Spleen (tissue), 13 donors: ENCODE results near the gene MYO6. TPM values are rescaled to one million over a fixed set of nuclear protein-coding genes. Genes with fewer than 3 reads are reported as not detected.
"Not testable (repeated sequence)": the region's sequence is repeated elsewhere in the genome, so short reads cannot be mapped to it uniquely, and the experiment has no call there.

Source experiments
- DNase-seq: peaks from one replicate; pipeline ENCODE4 v3.0.0-alpha.2; 2020
- H3K27ac ChIP-seq, 8 donors: fragments of 200-600 bp; sonication (generic) in 7 of 8; 1 replicate in 4 of 8; 2 replicates in 4 of 8; pipeline versions ENCODE4 v1.5.0 to v1.8.0; 2016 to 2021; ENCODE audit warnings: inconsistent platforms in 4 of 8, mild to moderate bottlenecking in 4 of 8, moderate library complexity in 1 of 8
- H3K27me3 ChIP-seq, 7 donors: fragments of 200-600 bp; sonication (generic) in 6 of 7; replicated peaks in 1 of 7; 1 replicate in 4 of 7; 2 replicates in 3 of 7; pipeline versions ENCODE4 v1.5.0 to v1.8.0; 2016 to 2021; ENCODE audit warnings: inconsistent platforms in 3 of 7, mild to moderate bottlenecking in 1 of 7
- H3K36me3 ChIP-seq, 6 donors: fragments of 200-600 bp; sonication (generic) in 5 of 6; 1 replicate in 4 of 6; 2 replicates in 2 of 6; pipeline versions ENCODE4 v1.5.0 to v1.8.0; 2016 to 2021; ENCODE audit warnings: inconsistent platforms in 2 of 6
- H3K4me1 ChIP-seq, 6 donors: fragments of 200-600 bp; sonication (generic) in 5 of 6; 1 replicate in 3 of 6; 2 replicates in 3 of 6; pipeline versions ENCODE4 v1.5.0 to v1.8.0; 2016 to 2021; ENCODE audit warnings: inconsistent platforms in 3 of 6
- H3K4me3 ChIP-seq, 8 donors: fragments of 200-600 bp; sonication (generic) in 7 of 8; 1 replicate in 4 of 8; 2 replicates in 4 of 8; pipeline versions ENCODE4 v1.5.0 to v1.8.0; 2016 to 2021; ENCODE audit warnings: inconsistent platforms in 4 of 8, mild to moderate bottlenecking in 4 of 8, moderate library complexity in 2 of 8
- H3K9me3 ChIP-seq, 8 donors: fragments of 200-600 bp; sonication (generic) in 7 of 8; 1 replicate in 4 of 8; 2 replicates in 4 of 8; pipeline versions ENCODE4 v1.5.0 to v1.8.0; 2016 to 2021; ENCODE audit warnings: inconsistent platforms in 4 of 8
- POLR2A ChIP-seq, 3 donors: fragments of 450-650 bp; IDR thresholded peaks; one replicate each; pipeline ENCODE4 v1.5.1; 2017; ENCODE audit warnings: antibody characterized with exemption in 3 of 3, mild to moderate bottlenecking in 1 of 3
- POLR2AphosphoS5 ChIP-seq, 3 donors: sonication (generic); formaldehyde crosslinking; IDR thresholded peaks; one replicate each; pipeline ENCODE4 v1.5.1; 2017; ENCODE audit warnings: antibody characterized with exemption in 3 of 3
- WGBS, 5 donors: extraction: QIAGEN DNeasy Blood & Tissue Kit in 3 of 5; methylation state at CpG; one replicate each; pipeline versions ENCODE4 v1.1.5 to v1.1.7; 2013 to 2018; 5-methylcytosine and 5-hydroxymethylcytosine counted together
- intact Hi-C: fragments of 100-400 bp; cut with DNase I; formaldehyde crosslinking; loops from one replicate; pipeline ENCODE4 v1.15.0; 2023; ENCODE audit warnings: low total_unique reads
- long read RNA-seq, 2 donors: transcript quantifications; one replicate each; lab custom pipeline, GENCODE V29; 2026
- polyA plus RNA-seq, 3 donors: library from polyadenylated mRNA; stranded (reverse); fragments of 200-250 nt; gene quantifications; one replicate each; pipeline ENCODE4 v1.2.1, GENCODE V29; 2013
- total RNA-seq, 7 donors: library from RNA; depleted of rRNA in 3 of 7; stranded (reverse); fragments of >200 nt in 3 of 7; fragmentation: NEBNext Ultra II Directional in 4 of 7; extraction: Animal tissue kit (Norgen Biotek cat#: 25700) in 4 of 7; gene quantifications; one replicate each; pipeline versions ENCODE4 v1.1.0 to v1.2.1, GENCODE V29; 2016 to 2021
- TF ChIP-seq, protein P1 (sequence below), 11 experiments: fragments of 200-600 bp in 7 of 11; fragments of 450-650 bp in 4 of 11; sonication (generic) in 4 of 11; IDR thresholded peaks in 8 of 11; conservative IDR thresholded peaks in 3 of 11; 1 replicate in 7 of 11; 2 replicates in 4 of 11; pipeline versions ENCODE4 v1.4.0 to v1.8.0; 2016 to 2021; ENCODE audit warnings: antibody characterized with exemption in 11 of 11, inconsistent platforms in 4 of 11, mild to moderate bottlenecking in 1 of 11
- donor health status: healthy with polysubstance abuse.
- donor health status: DM: no; HTN: no; CAD: no; lungs with moderate emphysema.
- donor health status: DM: no; HTN: no; CAD: no.
- donor health status: Bipolar disorder and iron deficiency.
- donor health status: healthy.
- donor health status: DM: no; HTN: no; CAD: no.
- donor health status: DM: yes; HTN: yes; CAD: no.

The MYO6 gene
- total RNA-seq = 10 to 100 TPM; 15.3 to 29.1 (median 21.6) TPM
- 1 to 10 TPM; 4.2 to 6.5 (median 6.0) TPM for polyA plus RNA-seq
- long read RNA-seq, donor 1 = 0 reads
- long read RNA-seq, donor 2, partial matches to known transcripts = 9 of 9 reads
- long read RNA-seq, donor 2, other reads (novel, unspliced or antisense) = 0 of 9 reads

- peak in 1 of 3 donors; percentile 60 for TF ChIP-seq POLR2A (IDR thresholded peaks at IDR 0.05)
- TF ChIP-seq POLR2AphosphoS5 (IDR thresholded peaks at IDR 0.05) = peak; percentile 80 to 91 (median 90)
- TF ChIP-seq, protein P1, sequence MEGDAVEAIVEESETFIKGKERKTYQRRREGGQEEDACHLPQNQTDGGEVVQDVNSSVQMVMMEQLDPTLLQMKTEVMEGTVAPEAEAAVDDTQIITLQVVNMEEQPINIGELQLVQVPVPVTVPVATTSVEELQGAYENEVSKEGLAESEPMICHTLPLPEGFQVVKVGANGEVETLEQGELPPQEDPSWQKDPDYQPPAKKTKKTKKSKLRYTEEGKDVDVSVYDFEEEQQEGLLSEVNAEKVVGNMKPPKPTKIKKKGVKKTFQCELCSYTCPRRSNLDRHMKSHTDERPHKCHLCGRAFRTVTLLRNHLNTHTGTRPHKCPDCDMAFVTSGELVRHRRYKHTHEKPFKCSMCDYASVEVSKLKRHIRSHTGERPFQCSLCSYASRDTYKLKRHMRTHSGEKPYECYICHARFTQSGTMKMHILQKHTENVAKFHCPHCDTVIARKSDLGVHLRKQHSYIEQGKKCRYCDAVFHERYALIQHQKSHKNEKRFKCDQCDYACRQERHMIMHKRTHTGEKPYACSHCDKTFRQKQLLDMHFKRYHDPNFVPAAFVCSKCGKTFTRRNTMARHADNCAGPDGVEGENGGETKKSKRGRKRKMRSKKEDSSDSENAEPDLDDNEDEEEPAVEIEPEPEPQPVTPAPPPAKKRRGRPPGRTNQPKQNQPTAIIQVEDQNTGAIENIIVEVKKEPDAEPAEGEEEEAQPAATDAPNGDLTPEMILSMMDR (IDR thresholded peaks at IDR 0.05 in 8 of 11, conservative IDR thresholded peaks at IDR 0.05 in 3 of 11) = no peak
- Histone ChIP-seq H3K4me3 (peak within 1 kb of the TSS; percentile 70 to 91 (median 79)), H3K9me3 (no peaks in the 10 kb centered on the region), H3K27me3 (peaks cover 0 to 90% (median 4%) of the 10 kb centered on the region in 7 donors), H3K36me3 (no peaks in the 10 kb centered on the region), H3K4me1 (peaks cover 6 to 51% (median 27%) of the 10 kb centered on the region in 6 donors), H3K27ac (peak within 1 kb of the TSS; percentile 69 to 90 (median 84))
- 0 to 2% (median 1%) methylated on average over 26 to 97 of the region's 97 CpGs for WGBS, 5 donors
- intact Hi-C loops = no loop called here
- peak; percentile 90 for DNase-seq
These were observed at the start of gene MYO6 for GRCh38 chr6:75748743-75749538. Gene MYO6 (plus strand): TSS chr6:75749239. CDS start chr6:75817548, 68,309 bp downstream.

- H3K4me1 ChIP-seq, intact Hi-C loops, H3K4me3 ChIP-seq, H3K27me3 ChIP-seq, H3K27ac ChIP-seq, DNase-seq, H3K9me3 ChIP-seq: not testable (repeated sequence)
- 95 to 100% (median 97%) methylated on average over 4 of the region's 4 CpGs for WGBS, 5 donors
- H3K36me3 ChIP-seq = peaks cover 0 to 94% (median 47%) of the 10 kb centered on the region in 6 donors
These were observed 40.7 kb upstream of the MYO6 start for GRCh38 chr6:75708334-75708733.

GRCh38 chr6:75711173-75711572 is 37.9 kb upstream of the MYO6 start:
- TF ChIP-seq, protein P1 (IDR thresholded peaks at IDR 0.05 in 8 of 11, conservative IDR thresholded peaks at IDR 0.05 in 3 of 11) = no peak
- TF ChIP-seq POLR2AphosphoS5 (IDR thresholded peaks at IDR 0.05) (no peak), POLR2A (IDR thresholded peaks at IDR 0.05) (no peak)
- intact Hi-C loops = no loop called here
- Histone ChIP-seq H3K9me3 (no peaks in the 10 kb centered on the region), H3K4me1 (no peaks in the 10 kb centered on the region), H3K27ac (no peak overlapping the region), H3K36me3 (peaks cover 3 to 95% (median 65%) of the 10 kb centered on the region in 6 donors), H3K27me3 (no peaks in the 10 kb centered on the region), H3K4me3 (no peak overlapping the region)
- WGBS, 5 donors = 95 to 99% (median 97%) methylated on average over 2 of the region's 2 CpGs
- no peak for DNase-seq

DNA sequence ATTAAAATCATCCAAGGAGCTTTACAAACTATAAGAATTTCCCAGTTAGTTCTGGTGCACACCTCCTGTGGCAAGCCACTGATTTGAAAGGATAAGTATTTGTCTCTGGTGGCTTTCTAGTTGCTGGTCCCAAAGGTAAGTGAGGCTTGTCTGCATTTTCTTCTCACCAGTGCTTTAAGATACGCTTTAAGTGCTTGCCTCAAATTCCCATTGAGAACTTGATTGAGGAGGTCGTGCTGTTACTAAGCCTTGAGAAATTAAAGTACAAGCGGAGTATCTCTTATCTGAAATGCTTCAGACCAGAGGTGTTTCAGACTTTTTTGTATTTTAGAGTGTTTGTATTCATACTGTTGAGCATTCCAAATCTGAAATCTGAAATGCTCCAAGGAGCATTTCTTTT is 29.9 kb upstream of the MYO6 start:
- TF ChIP-seq POLR2AphosphoS5 (IDR thresholded peaks at IDR 0.05) (no peak), POLR2A (IDR thresholded peaks at IDR 0.05) (no peak)
- no peak overlapping the region for H3K27ac ChIP-seq
- 94 to 98% (median 95%) methylated on average over 3 of the region's 3 CpGs for WGBS, 5 donors
- no peak for DNase-seq
- intact Hi-C loops = no loop called here
- peaks cover 2 to 37% (median 18%) of the 10 kb centered on the region in 6 donors for H3K36me3 ChIP-seq
- no peaks in the 10 kb centered on the region for H3K4me1 ChIP-seq
- H3K9me3 ChIP-seq = no peaks in the 10 kb centered on the region
- no peaks in the 10 kb centered on the region for H3K27me3 ChIP-seq
- H3K4me3 ChIP-seq = no peak overlapping the region

DNA sequence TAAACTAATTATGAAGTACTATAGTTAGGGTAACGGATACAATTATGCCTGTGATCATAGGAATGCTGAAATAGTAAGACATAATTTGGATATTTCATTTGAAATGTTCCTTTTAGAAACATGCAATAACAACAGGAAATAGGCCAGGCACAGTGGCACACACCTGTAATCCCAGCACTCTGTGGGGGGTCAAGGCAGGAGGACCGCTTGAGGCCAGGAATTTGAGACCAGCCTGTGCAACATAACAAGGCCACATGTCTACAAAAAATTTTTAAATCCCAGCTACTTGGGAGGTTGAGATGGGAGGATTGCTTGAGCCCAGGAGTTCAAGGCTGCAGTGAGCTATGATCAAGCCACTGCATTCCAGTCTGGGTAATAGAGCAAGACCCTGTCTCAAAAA is 25.7 kb upstream of the MYO6 start:
- intact Hi-C loops = no loop called here

More for the DNA sequence above, 25.7 kb upstream of the MYO6 start:
- no peaks in the 10 kb centered on the region for H3K4me1 ChIP-seq
- TF ChIP-seq, protein P1 (IDR thresholded peaks at IDR 0.05 in 8 of 11, conservative IDR thresholded peaks at IDR 0.05 in 3 of 11) = no peak
- TF ChIP-seq POLR2AphosphoS5 (IDR thresholded peaks at IDR 0.05) (no peak), POLR2A (IDR thresholded peaks at IDR 0.05) (no peak)
- 86 to 97% (median 88%) methylated on average over 2 of the region's 2 CpGs for WGBS, 5 donors
- no peaks in the 10 kb centered on the region for H3K9me3 ChIP-seq
- H3K27me3 ChIP-seq = no peaks in the 10 kb centered on the region
- H3K27ac ChIP-seq = no peak overlapping the region
- DNase-seq = no peak
- H3K36me3 ChIP-seq = no peaks in the 10 kb centered on the region
- no peak overlapping the region for H3K4me3 ChIP-seq
